Measurements from ENCODE around the gene PRSS12. TPM values are rescaled to one million over a fixed set of nuclear protein-coding genes. Genes with fewer than 3 reads are reported as not detected.
"Not testable (repeated sequence)": the region's sequence is repeated elsewhere in the genome, so short reads cannot be mapped to it uniquely, and the experiment has no call there.

Gene PRSS12
- total and polyA plus RNA-seq, 7 donors, result 0.28 to 16.1 (median 1.3) TPM

- Histone ChIP-seq H3K36me3 (no peaks in the 10 kb centered on the region), H3K27ac (no peak overlapping the region), H3K9me3 (no peaks in the 10 kb centered on the region), H3K27me3 (no peaks in the 10 kb centered on the region), H3K4me3 (no peak overlapping the region), H3K4me1 (no peaks in the 10 kb centered on the region)
- TF ChIP-seq CTCF (IDR thresholded peaks at IDR 0.05) (no peak), POLR2A (IDR thresholded peaks at IDR 0.05) (no peak)
- DNase-seq, result no peak
- WGBS, 2 donors, result 74 to 76% methylated on average over 5 of the region's 5 CpGs
- intact Hi-C loops (cut with DNase I), result no loop called here
Observed at GRCh38 chr4:118396881-118397622, 44.2 kb upstream of the PRSS12 start.

GRCh38 chr4:118395057-118395644 lies 42.3 kb upstream of the PRSS12 start:
- Histone ChIP-seq H3K4me3 (no peak overlapping the region), H3K27ac (no peak overlapping the region), H3K9me3 (no peaks in the 10 kb centered on the region), H3K36me3 (no peaks in the 10 kb centered on the region), H3K4me1 (no peaks in the 10 kb centered on the region), H3K27me3 (no peaks in the 10 kb centered on the region)
- intact Hi-C loops (cut with DNase I), result no loop called here
- WGBS, 2 donors, result 64 to 79% methylated on average over 3 of the region's 3 CpGs
- no peak for DNase-seq
- TF ChIP-seq EP300 (IDR thresholded peaks at IDR 0.05) (no peak), CTCF (IDR thresholded peaks at IDR 0.05) (no peak), POLR2AphosphoS5 (IDR thresholded peaks at IDR 0.05) (no peak), POLR2A (IDR thresholded peaks at IDR 0.05) (no peak)

- intact Hi-C loops (cut with DNase I), result not testable (repeated sequence)
Observed at GRCh38 chr4:118392509-118392908, 39.7 kb upstream of the PRSS12 start.

GRCh38 chr4:118390121-118390520 lies 37.3 kb upstream of the PRSS12 start:
- H3K9me3 ChIP-seq, result no peaks in the 10 kb centered on the region
- intact Hi-C loops (cut with DNase I), result no loop called here
- DNase-seq, result no peak
- no peaks in the 10 kb centered on the region for H3K27me3 ChIP-seq
- H3K27ac ChIP-seq, result no peak overlapping the region
- H3K4me3 ChIP-seq, result no peak overlapping the region
- no peaks in the 10 kb centered on the region for H3K36me3 ChIP-seq
- no peak for TF ChIP-seq EP300 (IDR thresholded peaks at IDR 0.05)
- TF ChIP-seq POLR2AphosphoS5 (IDR thresholded peaks at IDR 0.05), result no peak
- no peak for TF ChIP-seq CTCF (IDR thresholded peaks at IDR 0.05)
- TF ChIP-seq POLR2A (IDR thresholded peaks at IDR 0.05), result no peak
- WGBS, 2 donors, result 75 to 80% methylated on average over 2 of the region's 2 CpGs
- no peaks in the 10 kb centered on the region for H3K4me1 ChIP-seq

More at GRCh38 chr4:118392509-118392908, 39.7 kb upstream of the PRSS12 start:
- H3K4me1 ChIP-seq, H3K9me3 ChIP-seq, DNase-seq, H3K4me3 ChIP-seq, H3K27ac ChIP-seq, H3K27me3 ChIP-seq, H3K36me3 ChIP-seq: not testable (repeated sequence)
- WGBS, 2 donors, result 94 to 95% methylated on average over 5 of the region's 5 CpGs

- Histone ChIP-seq H3K4me3 (no peak overlapping the region), H3K9me3 (no peaks in the 10 kb centered on the region)
Observed at GRCh38 chr4:118389721-118390120, 36.9 kb upstream of the PRSS12 start.

More at GRCh38 chr4:118389721-118390120, 36.9 kb upstream of the PRSS12 start:
- no peak for DNase-seq
- Histone ChIP-seq H3K27me3 (no peaks in the 10 kb centered on the region), H3K27ac (no peak overlapping the region), H3K4me1 (no peaks in the 10 kb centered on the region), H3K36me3 (no peaks in the 10 kb centered on the region)
- 59 to 72% methylated on average over 6 of the region's 6 CpGs for WGBS, 2 donors
- intact Hi-C loops (cut with DNase I), result no loop called here
- no peak for TF ChIP-seq CTCF (IDR thresholded peaks at IDR 0.05)
- TF ChIP-seq POLR2A (IDR thresholded peaks at IDR 0.05), result no peak
- no peak for TF ChIP-seq EP300 (IDR thresholded peaks at IDR 0.05)
- TF ChIP-seq POLR2AphosphoS5 (IDR thresholded peaks at IDR 0.05), result no peak
